Endothelial cell of hepatic sinusoid (primary cell): ENCODE measurements around the gene MYMX.

Source experiments
- in situ Hi-C: cut with HindIII; loops from 2 replicates; pipeline ENCODE4 v1.10.0; 2017; ENCODE audit warnings: low sequenced_read_pairs

Gene MYMX

GRCh38 chr6:44260011-44260410 is 43.3 kb downstream of the MYMX start:
- in situ Hi-C loops: no loop called here

GRCh38 chr6:44260451-44261297 is 43.9 kb downstream of the MYMX start:
- in situ Hi-C loops: no loop called here

GRCh38 chr6:44261581-44261980 is 44.9 kb downstream of the MYMX start:
- in situ Hi-C loops: no loop called here

- in situ Hi-C loops: no loop called here
These were observed 46.0 kb downstream of the MYMX start for GRCh38 chr6:44262467-44263353.

- in situ Hi-C loops: no loop called here
These were observed 46.8 kb downstream of the MYMX start for GRCh38 chr6:44263354-44264100.

- in situ Hi-C loops: loop anchor here (5.0 kb wide), 2 partner anchors 43 to 73 kb away; no protein-coding TSS in a partner anchor
These were observed 47.7 kb downstream of the MYMX start for GRCh38 chr6:44264154-44265006.

GRCh38 chr6:44265007-44265721 is 48.4 kb downstream of the MYMX start, which contains the start of gene NFKBIE:
TSS of gene NFKBIE (minus strand) at chr6:44265551. CDS start at chr6:44265346, 205 bp downstream.
- in situ Hi-C loops: loop anchor here (5.0 kb wide), 2 partner anchors 42 to 72 kb away; no protein-coding TSS in a partner anchor

- in situ Hi-C loops: loop anchor here (5.0 kb wide), 2 partner anchors 42 to 72 kb away; no protein-coding TSS in a partner anchor
These were observed 49.1 kb downstream of the MYMX start for GRCh38 chr6:44265722-44266233.

- in situ Hi-C loops: loop anchor here (5.0 kb wide), 2 partner anchors 41 to 71 kb away; no protein-coding TSS in a partner anchor
These were observed 49.6 kb downstream of the MYMX start for GRCh38 chr6:44266347-44266746.

- in situ Hi-C loops: loop anchor here (5.0 kb wide), 2 partner anchors 40 to 70 kb away; no protein-coding TSS in a partner anchor
These were observed 50.5 kb downstream of the MYMX start for GRCh38 chr6:44267252-44267651.
